NCI-H510A (cell line): Measurements from ENCODE around the gene PLXNA1.

ENCODE experiments used
- DNase-seq: peaks from one replicate; lab custom pipeline; 2025; lab: John Stamatoyannopoulos, UW

Gene PLXNA1

DNA sequence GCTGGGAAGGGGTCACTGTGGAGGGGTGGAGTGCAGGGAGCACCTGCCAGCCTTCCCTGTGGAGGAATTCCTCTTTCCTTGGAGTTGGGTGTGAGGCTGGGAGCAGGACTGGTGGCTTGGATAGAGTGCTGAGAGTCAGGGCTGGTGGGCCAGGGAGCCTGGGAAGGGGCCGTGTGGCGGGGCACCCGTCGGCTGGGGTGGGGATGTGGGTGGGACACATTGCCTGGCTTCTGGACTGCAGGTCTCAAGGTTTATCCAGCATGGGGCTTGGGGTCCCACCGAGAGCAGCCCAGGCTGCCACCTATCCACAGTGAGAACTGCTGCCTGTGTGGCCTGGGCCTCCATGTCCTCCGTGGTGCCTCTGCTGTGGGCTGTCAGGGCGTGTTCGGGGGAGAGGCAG is 4.7 kb downstream of the PLXNA1 start:
- DNase-seq = no peak

DNA sequence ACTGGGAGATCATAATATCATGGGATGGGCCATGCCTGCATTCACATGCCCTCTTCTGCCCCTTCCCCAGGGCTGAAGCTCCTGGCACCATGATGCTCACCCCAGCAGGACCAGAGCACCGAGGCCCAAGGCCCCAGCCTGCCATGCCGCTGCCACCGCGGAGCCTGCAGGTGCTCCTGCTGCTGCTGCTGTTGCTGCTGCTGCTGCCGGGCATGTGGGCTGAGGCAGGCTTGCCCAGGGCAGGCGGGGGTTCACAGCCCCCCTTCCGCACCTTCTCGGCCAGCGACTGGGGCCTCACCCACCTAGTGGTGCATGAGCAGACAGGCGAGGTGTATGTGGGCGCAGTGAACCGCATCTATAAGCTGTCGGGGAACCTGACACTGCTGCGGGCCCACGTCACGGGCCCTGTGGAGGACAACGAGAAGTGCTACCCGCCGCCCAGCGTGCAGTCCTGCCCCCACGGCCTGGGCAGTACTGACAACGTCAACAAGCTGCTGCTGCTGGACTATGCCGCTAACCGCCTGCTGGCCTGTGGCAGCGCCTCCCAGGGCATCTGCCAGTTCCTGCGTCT is 5.6 kb downstream of the PLXNA1 start:
- no peak for DNase-seq

DNA sequence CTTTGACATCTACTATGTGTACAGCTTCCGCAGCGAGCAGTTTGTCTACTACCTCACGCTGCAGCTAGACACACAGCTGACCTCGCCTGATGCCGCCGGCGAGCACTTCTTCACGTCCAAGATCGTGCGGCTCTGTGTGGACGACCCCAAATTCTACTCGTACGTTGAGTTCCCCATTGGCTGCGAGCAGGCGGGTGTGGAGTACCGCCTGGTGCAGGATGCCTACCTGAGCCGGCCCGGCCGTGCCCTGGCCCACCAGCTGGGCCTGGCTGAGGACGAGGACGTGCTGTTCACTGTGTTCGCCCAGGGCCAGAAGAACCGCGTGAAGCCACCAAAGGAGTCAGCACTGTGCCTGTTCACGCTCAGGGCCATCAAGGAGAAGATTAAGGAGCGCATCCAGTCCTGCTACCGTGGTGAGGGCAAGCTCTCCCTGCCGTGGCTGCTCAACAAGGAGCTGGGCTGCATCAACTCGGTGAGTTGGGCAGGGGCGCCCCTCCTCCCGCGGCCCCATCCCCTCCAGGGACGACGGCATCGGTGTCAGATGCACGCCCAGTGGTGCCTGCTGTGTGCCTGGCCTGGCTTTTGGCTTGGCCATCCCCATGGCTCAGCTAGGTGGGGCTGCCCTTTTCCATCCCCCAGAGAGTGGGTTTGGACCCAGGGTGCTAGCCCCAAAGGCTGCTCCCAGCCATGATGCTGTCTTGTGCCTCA is 6.6 kb downstream of the PLXNA1 start:
- DNase-seq = no peak

DNA sequence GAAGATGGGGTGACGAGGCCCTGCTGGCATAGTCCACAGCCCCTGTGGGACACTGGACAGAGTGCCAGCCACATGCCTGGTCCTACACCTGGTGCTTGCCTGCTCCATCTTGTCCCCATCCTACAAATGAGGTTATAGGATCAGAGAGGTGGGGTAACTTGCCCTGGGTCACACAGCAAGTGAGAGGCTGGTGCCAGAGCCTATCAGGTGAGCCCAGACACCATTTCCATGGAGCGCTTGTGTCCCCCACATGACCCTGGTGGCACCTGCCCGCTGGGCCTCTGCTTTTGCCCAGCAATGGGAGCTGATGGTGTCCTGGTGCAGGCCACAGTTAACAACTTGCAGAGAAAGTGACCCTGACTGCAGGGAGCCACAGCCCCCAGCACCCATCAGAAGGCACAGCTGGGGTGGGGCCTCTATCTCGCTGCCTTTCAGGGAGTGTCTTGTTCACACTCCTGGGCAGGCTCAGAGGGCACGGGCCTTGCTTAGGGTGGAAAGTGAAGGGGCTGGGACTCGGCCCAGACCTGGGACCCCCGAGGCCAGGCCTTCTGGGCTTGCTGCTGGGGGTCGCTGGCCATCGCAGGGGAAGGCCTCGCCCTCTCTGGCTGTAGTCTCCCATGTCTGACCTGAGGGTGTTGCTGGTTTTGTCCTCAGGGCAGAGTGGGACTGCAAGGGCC is 7.2 kb downstream of the PLXNA1 start:
- DNase-seq = no peak

DNA sequence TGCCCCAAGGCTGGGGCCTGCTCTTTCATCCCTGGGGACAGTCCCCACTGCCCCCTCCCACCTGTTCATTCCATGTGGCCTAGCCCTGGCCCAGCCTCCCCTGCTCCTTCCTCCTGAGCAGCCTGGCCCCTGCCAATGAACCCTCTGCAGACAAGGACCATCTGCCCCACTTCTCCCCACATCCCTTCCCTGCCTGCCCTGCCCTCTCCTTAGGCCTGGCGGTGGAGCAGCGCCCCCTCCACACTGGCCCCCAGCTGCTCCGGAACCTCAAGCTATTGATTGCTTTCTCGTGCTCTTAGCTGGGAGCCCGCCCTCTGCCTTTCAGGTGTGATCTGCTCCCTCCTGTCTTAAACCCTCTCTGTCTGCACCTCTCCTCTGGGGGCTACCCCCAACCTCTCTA is 8.0 kb downstream of the PLXNA1 start:
- no peak for DNase-seq

DNA sequence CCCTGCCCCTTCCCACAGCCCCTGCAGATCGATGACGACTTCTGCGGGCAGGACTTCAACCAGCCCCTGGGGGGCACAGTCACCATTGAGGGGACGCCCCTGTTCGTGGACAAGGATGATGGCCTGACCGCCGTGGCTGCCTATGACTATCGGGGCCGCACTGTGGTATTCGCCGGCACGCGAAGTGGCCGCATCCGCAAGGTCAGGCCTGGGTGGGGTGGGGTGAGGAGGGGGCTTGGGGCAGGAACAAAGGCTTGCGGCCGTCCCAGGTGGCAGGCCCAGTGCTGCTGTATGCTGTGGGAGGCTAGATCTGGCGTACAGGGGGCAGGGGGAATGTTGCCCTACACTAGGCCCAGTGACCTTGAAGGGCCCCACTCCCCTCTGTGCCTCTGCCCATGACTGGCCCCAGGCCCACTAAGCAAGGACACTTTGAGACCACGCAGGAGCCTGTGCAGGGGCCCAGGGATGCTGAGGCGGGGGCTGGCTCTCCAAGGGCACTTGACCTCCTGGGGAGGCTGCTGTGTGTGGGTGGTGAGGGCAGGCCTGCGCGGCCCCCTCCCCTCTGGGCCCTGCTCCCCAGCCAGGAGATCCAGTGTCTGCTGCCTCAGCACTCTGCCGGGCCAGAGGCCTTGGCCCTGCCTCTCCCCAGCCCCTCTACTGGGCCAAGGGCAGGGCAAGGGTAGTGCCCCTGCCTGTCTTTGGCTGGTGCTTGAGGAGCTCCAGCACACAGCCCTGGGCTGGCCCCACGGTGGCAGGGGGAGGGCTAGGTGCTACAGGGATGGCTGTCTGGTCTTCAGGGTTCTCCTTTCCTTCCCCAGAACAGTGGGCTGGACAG is 8.7 kb downstream of the PLXNA1 start:
- no peak for DNase-seq

DNA sequence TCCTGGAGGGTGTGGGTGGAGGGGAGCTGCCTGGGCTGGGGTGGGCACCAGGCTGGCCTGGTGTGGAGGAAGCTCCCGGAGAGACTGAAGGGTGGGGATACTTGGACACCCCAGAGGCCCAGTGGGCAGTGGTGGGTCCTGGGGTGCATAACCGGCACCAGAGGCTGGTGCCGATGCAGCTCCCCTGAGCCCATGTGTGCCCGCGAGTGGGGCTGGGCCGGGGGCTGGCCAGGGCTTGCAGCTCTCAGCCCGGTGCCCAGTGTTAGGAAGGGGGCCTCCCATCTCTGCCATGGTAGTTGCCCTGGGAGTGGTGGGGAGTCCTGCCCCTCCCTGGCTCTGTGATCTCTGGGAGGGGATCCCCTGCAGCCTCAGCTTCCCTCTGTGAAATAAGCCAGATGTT is 9.3 kb downstream of the PLXNA1 start:
- no peak for DNase-seq

DNA sequence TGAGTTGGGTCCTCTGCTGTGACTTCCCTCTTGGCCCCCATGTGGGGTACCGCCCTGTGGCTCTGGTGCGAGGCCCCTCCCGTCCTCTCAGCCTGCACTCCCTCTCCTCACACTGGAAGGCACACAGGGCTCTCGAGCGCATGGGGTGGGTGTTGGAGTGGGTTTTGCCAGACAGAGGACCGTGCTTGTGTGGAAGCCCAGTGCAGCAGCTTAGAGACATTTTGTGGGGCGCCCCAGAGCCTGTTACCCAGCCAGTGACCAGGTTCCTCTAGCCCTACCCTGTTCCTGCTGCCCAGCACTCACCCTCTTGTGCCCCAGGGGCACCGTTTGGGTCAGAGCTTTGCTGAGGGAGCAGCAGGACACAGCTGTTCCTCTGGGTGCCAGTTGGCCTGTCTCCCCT is 9.9 kb downstream of the PLXNA1 start:
- DNase-seq = no peak

DNA sequence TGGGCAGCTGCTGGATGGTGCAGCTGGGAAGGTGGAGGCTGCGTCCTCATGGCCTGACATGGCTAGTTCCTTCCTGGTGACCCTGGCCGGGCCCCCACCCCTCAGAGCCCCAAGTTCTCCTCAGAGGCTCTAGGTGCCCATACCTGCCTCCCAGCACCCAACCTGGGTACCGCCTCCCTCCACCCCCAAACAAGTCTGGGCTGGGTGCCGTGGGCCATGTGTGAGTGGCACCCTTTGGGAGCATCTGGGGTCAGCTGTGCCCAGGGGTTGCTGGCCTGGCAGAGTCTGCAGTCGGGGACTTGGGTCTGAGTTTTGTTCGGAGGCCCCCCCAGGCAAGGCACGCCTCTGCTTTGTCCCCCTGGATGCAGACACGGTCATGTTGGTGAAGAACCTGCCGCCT is 10.5 kb downstream of the PLXNA1 start:
- DNase-seq = no peak

DNA sequence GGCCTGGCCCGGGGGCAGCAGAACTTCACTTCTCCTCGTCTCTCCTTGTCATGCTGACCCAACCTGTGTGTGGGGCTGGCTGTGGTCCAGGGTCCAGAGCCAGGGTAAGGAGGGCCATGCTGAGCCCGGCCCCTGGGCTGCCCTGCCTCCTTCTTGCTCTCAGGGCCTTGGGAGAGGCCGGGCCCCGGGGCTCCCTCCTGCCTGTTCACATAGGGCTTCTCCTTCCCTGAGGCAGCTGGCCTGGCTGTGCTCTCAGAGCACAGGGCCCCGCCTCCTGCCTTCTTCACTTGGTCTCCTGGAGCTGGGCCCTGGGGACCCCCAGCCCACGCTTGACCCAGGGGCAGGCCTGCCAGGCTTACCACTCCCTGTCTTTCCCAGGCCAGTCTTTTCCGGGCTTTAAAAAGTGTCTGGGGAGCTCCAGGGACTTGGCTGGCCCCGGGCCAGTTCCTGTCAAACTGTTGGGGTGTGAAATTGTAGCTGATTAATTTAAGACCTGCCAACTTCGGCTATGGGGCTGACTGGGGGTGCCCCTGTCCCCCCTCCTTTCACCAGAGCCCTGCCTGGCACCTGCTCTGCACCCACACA is 11.8 kb downstream of the PLXNA1 start:
- no peak for DNase-seq

DNA sequence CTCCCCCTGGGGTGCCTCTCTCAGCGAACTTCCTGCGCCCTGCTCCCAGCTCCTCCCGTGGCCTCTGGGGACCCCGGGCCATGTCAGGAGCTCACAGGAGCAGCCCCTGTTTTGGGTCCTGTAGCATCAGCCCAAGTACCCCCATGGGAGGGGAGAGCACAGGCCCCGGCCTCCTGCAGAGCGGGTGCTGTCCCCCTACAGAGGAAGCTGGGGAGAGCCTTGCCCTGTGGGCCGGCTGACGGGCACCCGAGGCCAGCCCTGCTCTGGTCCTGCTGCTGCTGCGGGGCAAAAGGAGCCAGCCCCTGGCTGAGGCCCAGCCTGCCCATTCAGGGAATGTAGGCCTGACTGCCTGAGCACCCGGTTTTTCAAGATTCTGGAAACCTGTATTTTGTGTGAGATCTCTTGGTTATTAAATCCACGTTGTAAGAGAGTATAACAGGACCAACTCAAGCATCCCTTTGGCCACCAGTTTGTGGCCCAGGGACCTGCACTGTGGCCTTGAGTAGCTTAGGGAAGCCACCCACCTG is 12.4 kb downstream of the PLXNA1 start:
- no peak for DNase-seq

DNA sequence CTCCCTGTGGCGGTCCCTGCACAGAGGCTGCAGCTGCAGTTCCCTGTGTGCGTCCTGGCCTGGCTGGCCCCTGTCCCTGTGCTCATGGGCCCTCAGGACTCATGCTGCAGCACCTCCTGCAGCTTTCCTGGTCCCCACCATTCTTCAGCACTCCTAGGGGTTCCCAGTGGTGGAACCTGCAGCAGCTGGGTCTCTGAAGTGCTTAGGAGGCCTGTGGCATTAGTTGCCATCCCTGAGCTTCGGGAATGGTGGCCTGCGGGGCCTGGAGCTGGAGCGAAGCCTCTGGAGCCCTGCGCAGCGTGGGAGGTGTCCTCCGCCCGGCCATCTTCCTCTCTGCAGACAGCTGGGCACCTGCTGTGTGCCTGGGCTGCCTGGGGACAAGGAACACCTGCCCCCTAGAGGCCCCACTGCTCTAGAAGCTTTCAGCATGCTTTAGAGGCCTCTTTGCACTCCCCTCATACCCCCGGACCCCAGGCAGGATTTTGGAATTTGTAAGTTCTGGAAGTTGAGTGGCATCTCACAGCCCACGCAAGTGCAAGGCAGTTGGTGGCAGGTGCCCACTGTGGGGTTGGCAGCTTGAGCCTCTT is 13.1 kb downstream of the PLXNA1 start:
- no peak for DNase-seq

DNA sequence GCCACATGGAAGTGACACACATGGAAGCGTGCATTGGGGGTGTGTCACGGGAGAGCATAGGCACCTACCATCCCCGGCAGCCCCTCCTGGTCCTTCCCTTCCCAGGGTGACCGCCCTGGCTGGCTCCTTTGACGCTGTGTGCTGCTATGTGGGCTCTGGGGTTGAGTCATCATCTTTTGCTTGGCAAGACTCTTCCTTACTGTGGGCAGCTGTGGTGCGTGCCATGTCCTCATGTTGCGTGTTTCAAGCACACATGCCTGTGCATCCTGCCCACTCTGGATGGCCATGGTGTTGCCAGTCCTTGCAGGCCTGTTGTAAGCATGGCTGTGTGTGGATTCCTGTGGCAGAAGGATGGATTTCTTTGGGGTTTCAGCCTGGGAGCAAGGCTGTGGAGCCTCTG is 14.0 kb downstream of the PLXNA1 start:
- DNase-seq = no peak

DNA sequence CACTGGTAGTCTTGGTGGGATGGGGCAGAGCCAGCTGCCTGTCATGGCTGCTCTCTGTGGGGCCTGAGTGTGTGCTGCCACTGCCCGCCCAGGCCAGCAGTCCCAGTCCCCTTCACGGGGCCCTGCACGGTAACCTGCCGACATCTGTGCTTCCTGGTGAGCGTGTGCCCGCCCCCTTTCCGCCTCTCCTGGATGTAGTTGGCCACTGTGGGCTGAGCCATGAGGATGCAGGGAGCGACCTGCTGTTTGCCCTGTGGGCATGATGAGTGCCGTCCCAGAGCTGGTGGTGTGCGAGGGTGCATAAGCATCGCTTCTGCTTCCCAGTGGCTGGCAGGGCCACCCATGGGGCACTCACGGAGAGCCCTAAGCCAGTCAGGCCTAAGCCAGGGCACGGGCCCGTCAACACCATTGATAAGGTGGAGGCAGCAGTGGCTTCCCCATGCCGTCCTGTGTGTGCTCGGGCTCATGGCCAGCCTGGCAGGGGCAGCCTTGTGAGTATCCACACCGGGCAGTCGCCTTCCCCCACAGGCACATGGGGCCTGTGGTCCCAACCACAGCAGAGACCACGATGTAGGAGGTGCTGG is 14.6 kb downstream of the PLXNA1 start:
- no peak for DNase-seq

DNA sequence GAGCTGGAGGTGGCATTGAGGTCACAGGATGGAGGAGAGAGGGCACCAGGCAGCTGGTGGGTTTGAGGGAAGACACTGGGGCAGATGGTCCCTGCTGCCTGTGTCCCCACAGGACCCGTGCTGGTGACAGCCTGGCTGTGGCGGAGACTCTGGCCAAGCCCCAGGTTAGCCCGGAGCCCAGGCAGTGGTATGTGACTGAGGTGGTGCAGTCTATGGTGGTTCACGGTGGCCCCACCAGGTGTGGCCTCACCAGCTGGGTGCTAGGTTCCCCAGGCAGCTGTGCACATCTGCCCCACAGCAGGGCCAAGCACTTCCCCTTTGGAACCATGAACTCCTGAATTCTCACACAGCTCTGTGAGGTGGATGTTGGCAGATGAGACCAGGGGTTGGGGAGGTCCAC is 15.4 kb downstream of the PLXNA1 start:
- no peak for DNase-seq

DNA sequence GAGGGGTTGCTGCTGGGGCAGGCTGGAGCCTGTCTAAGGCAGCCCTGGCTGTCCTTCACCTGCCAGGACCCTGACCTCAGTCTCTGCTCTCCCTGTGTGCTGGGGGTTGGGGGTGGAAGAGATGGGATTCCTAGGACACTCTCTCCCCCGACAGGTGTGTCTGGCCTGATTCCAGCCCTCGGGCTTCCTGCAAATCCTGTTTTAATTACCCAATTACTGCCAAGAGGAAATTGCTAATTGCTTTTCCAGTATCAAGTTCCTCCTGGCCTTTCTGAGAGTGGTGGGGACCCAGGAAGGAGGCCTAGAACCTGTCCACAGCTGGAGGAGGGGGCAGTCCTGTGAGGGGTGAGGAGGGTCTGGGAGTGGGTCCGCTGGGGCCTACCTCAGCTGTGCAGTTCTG is 15.8 kb downstream of the PLXNA1 start:
- DNase-seq = no peak

DNA sequence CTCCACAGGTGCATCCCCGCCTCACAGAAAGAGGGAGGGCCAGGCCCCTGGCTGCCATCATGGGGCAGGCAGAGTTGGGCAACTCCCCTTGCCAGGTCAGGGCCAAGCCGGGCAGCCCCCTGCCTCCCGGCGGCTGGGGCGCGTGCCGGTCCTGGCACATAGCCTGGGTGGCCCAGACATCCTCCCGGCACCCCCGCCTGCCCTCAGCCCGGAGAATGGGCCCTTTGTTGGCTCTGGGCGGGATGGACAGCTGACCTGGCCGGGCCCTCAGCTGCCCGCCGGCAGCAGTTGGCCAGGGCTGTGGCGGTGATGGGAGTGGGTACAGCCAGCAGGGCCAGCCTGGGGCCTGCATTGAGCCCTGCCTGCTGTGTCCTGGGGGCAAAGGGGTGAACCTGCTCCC is 16.5 kb downstream of the PLXNA1 start:
- DNase-seq = no peak

DNA sequence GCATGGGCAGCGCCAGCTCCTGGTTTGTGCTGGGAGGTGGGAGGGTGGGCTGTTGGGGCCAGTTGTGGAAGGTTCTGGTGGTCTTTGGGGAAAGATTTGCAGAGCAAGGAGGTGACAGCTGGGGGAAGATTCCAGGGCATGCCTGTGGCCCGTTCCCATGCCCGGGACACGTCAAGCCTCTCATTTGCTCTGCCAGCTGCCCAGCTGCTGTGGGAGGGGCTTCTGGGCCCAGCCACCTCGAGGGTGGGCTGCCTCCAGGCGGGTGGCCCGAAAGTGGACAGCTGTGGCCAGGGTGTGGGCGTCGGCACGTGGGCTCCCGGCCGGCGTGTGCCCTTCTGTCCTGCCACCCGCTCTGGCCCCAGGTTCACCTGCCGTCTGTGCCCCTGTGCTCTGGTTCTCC is 17.2 kb downstream of the PLXNA1 start:
- DNase-seq = no peak

DNA sequence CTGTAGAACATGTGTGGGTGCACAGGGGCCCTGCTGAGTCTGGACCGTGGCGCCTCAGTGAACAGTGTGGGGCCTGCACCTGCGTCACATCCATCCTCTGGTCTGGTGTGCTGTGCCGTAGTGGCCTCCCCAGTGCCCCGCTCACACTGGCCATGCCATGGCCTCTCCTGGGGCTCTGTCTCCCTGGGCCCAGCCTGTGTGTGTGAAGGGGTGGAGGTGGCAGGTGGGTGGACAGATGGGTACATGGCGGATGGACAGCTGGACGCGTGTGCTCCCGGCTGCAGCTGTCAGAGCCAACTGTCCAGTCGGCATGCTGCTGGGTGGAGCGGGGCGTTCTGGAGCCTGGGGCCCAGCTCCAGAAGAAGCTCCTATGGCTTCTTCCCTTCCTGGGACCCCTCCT is 17.8 kb downstream of the PLXNA1 start:
- no peak for DNase-seq

DNA sequence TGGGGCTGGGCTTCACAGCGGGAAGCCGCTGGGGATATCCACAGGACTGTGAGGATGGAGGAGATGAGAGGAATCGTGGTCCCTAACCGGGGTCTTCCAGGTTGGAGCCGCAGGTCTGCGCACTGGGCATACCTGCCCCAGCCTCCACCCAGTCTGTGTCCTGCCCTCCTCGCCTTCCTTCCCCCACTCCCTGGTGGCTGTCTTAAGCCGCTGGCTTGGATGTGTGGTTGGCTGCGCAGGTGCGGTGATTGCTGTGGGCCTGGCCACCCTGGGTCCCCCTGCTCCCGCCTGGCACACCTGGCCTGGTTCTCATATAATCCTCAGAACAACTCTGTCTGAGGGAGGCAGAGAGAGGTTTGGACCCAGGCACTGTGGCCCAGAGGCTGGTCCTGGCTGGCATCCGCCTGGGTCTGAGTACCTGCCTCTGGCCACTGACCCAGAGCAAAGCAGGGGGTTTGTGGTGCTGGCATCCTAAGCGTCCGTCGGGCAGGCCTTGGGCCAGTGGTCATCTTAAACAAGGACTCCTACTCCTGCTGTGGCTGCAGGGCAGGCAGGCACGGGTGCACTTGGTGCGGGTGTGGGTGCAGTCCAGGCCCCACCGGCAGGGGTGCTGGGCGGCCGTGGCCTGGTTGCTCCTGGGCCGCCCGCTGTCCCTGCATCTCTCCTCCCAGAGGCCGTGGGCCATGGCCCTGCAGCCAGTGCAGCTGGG is 18.7 kb downstream of the PLXNA1 start:
- no peak for DNase-seq
